IMR-90 (cell line): ENCODE measurements around the gene TMA7.

Experiments used
- FOS ChIP-seq: fragments of 150-350 bp; IDR thresholded peaks from 2 replicates; pipeline ENCODE4 v1.6.1; 2016; ENCODE audit warnings: low read depth, low read length
- MXI1 ChIP-seq: IDR thresholded peaks from 2 replicates; pipeline ENCODE4 v1.6.1; 2012; ENCODE audit warnings: low read depth, mild to moderate bottlenecking, low read length, moderate library complexity, borderline replicate concordance
- POLR2A ChIP-seq: IDR thresholded peaks from 2 replicates; pipeline ENCODE4 v1.6.1; 2012; ENCODE audit warnings: mild to moderate bottlenecking, low read depth, low read length
- RAD21 ChIP-seq: IDR thresholded peaks from 2 replicates; pipeline ENCODE4 v1.6.1; 2012; ENCODE audit warnings: low read length, improper control_type of control experiment
- RCOR1 ChIP-seq: IDR thresholded peaks from 2 replicates; pipeline ENCODE4 v1.6.1; 2012; ENCODE audit warnings: mild to moderate bottlenecking, low read length, improper control_type of control experiment; ENCODE audit not compliant: insufficient replicate concordance
- SMC3 ChIP-seq: fragments of 150-350 bp; IDR thresholded peaks from 2 replicates; pipeline ENCODE4 v1.6.1; 2016; ENCODE audit warnings: low read depth, mild to moderate bottlenecking, antibody characterized with exemption, low read length, moderate library complexity
- TF ChIP-seq, protein P1 (sequence below): conservative IDR thresholded peaks from 2 replicates; pipeline ENCODE4 v1.5.1; 2012; ENCODE audit warnings: mild to moderate bottlenecking, low read depth, low read length, improper control_type of control experiment
- TF ChIP-seq, protein P2 (sequence below): fragments of 150-350 bp; IDR thresholded peaks from 2 replicates; pipeline ENCODE4 v1.6.1; 2017; ENCODE audit warnings: mild to moderate bottlenecking, antibody characterized with exemption, low read length, low read depth
- TF ChIP-seq, protein P3 (sequence below): fragments of 150-350 bp; IDR thresholded peaks from 2 replicates; pipeline ENCODE4 v1.6.1; 2016; ENCODE audit warnings: low read depth, mild to moderate bottlenecking, low read length, moderate library complexity, borderline replicate concordance

DNA sequence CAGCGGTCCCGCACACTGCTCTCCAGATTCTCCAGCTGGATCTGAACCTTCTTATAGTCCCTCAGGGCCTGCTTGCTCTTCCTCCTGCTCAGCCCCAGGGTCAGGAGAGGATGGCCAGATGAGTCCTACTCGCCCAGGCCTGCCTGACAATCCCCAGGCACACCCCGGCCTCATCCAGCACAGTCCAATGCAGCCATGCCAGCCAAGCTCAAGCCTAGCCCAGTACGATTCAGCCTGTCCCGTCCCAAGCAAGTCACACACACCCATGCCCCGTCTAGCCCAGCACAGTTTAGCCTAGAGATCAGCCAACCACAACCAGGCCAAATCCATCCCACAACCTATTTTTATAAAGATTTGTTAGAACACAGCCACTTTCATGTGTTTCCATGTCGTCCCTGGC is 27.0 kb upstream of the TMA7 start:
- TF ChIP-seq, protein P1, sequence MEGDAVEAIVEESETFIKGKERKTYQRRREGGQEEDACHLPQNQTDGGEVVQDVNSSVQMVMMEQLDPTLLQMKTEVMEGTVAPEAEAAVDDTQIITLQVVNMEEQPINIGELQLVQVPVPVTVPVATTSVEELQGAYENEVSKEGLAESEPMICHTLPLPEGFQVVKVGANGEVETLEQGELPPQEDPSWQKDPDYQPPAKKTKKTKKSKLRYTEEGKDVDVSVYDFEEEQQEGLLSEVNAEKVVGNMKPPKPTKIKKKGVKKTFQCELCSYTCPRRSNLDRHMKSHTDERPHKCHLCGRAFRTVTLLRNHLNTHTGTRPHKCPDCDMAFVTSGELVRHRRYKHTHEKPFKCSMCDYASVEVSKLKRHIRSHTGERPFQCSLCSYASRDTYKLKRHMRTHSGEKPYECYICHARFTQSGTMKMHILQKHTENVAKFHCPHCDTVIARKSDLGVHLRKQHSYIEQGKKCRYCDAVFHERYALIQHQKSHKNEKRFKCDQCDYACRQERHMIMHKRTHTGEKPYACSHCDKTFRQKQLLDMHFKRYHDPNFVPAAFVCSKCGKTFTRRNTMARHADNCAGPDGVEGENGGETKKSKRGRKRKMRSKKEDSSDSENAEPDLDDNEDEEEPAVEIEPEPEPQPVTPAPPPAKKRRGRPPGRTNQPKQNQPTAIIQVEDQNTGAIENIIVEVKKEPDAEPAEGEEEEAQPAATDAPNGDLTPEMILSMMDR: no peak
- TF ChIP-seq, protein P2, sequence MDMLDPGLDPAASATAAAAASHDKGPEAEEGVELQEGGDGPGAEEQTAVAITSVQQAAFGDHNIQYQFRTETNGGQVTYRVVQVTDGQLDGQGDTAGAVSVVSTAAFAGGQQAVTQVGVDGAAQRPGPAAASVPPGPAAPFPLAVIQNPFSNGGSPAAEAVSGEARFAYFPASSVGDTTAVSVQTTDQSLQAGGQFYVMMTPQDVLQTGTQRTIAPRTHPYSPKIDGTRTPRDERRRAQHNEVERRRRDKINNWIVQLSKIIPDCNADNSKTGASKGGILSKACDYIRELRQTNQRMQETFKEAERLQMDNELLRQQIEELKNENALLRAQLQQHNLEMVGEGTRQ: no peak
- no peak for TF ChIP-seq FOS
- no peak for TF ChIP-seq RAD21
- TF ChIP-seq POLR2A: no peak
- TF ChIP-seq SMC3: no peak
- no peak for TF ChIP-seq RCOR1
- no peak for TF ChIP-seq MXI1
- TF ChIP-seq, protein P3, sequence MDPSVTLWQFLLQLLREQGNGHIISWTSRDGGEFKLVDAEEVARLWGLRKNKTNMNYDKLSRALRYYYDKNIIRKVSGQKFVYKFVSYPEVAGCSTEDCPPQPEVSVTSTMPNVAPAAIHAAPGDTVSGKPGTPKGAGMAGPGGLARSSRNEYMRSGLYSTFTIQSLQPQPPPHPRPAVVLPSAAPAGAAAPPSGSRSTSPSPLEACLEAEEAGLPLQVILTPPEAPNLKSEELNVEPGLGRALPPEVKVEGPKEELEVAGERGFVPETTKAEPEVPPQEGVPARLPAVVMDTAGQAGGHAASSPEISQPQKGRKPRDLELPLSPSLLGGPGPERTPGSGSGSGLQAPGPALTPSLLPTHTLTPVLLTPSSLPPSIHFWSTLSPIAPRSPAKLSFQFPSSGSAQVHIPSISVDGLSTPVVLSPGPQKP: no peak
